Measurements from ENCODE around the gene DUSP1.
"Not testable (repeated sequence)": the region's sequence is repeated elsewhere in the genome, so short reads cannot be mapped to it uniquely, and the experiment has no call there.

Gene DUSP1

GRCh38 chr5:172770675-172771438 lies at the start of gene DUSP1:
Gene DUSP1 (minus strand): TSS chr5:172771195. CDS start chr5:172770952, 243 bp downstream.
- H3K36me3 ChIP-seq (ENCODE audit: control insufficient read depth in 5 of 5, insufficient read depth in 5 of 5, low read length in 5 of 5) = peaks cover 12 to 34% (median 32%) of the 10 kb centered on the region in 5 donors
- no peaks in the 10 kb centered on the region for H3K9me3 ChIP-seq (ENCODE audit: control insufficient read depth in 5 of 5, low read length in 5 of 5)
- peak within 1 kb of the TSS; percentile 96 to 99 (median 98) for H3K9ac ChIP-seq (ENCODE audit: low read length in 5 of 5)
- H3K27me3 ChIP-seq (ENCODE audit: control insufficient read depth in 5 of 5, insufficient read depth in 4 of 5, low read length in 5 of 5) = peaks cover 0 to 3% (median 0%) of the 10 kb centered on the region in 5 donors
- peak within 1 kb of the TSS; percentile 100 for H3K27ac ChIP-seq (ENCODE audit: low read depth, low read length)
- peak within 1 kb of the TSS; percentile 97 to 100 (median 100) for H3K4me3 ChIP-seq (ENCODE audit: low read depth in 1 of 5, low read length in 5 of 5)
- peaks cover 17 to 75% (median 57%) of the 10 kb centered on the region in 5 donors for H3K4me1 ChIP-seq (ENCODE audit: control insufficient read depth in 5 of 5, insufficient read depth in 5 of 5, low read length in 5 of 5)

- H3K27ac ChIP-seq (ENCODE audit: low read depth, low read length) = no peak overlapping the region
- no peaks in the 10 kb centered on the region for H3K36me3 ChIP-seq (ENCODE audit: control insufficient read depth in 5 of 5, insufficient read depth in 5 of 5, low read length in 5 of 5)
- no peaks in the 10 kb centered on the region for H3K27me3 ChIP-seq (ENCODE audit: control insufficient read depth in 5 of 5, insufficient read depth in 4 of 5, low read length in 5 of 5)
- no peak overlapping the region for H3K4me3 ChIP-seq (ENCODE audit: low read depth in 1 of 5, low read length in 5 of 5)
- H3K4me1 ChIP-seq (ENCODE audit: control insufficient read depth in 5 of 5, insufficient read depth in 5 of 5, low read length in 5 of 5) = peaks cover 0 to 16% (median 9%) of the 10 kb centered on the region in 5 donors
- peaks cover 0 to 2% (median under 1%) of the 10 kb centered on the region in 5 donors for H3K9me3 ChIP-seq (ENCODE audit: control insufficient read depth in 5 of 5, low read length in 5 of 5)
- H3K9ac ChIP-seq (ENCODE audit: low read length in 5 of 5) = peak overlapping the region in 1 of 5 donors; percentile 23
These were observed 49.2 kb upstream of the DUSP1 start for GRCh38 chr5:172820046-172820767.

GRCh38 chr5:172819569-172819968 lies 48.6 kb upstream of the DUSP1 start:
- Histone ChIP-seq H3K9ac (ENCODE audit: low read length in 5 of 5) (no peak overlapping the region), H3K27ac (ENCODE audit: low read depth, low read length) (no peak overlapping the region)

GRCh38 chr5:172818081-172818480 lies 47.1 kb upstream of the DUSP1 start:
- Histone ChIP-seq H3K4me1 (ENCODE audit: control insufficient read depth in 5 of 5, insufficient read depth in 5 of 5, low read length in 5 of 5) (peaks cover 0 to 16% (median 9%) of the 10 kb centered on the region in 5 donors), H3K27me3 (ENCODE audit: control insufficient read depth in 5 of 5, insufficient read depth in 4 of 5, low read length in 5 of 5) (no peaks in the 10 kb centered on the region), H3K36me3 (ENCODE audit: control insufficient read depth in 5 of 5, insufficient read depth in 5 of 5, low read length in 5 of 5) (no peaks in the 10 kb centered on the region), H3K27ac (ENCODE audit: low read depth, low read length) (no peak overlapping the region), H3K9ac (ENCODE audit: low read length in 5 of 5) (no peak overlapping the region), H3K9me3 (ENCODE audit: control insufficient read depth in 5 of 5, low read length in 5 of 5) (no peaks in the 10 kb centered on the region), H3K4me3 (ENCODE audit: low read depth in 1 of 5, low read length in 5 of 5) (no peak overlapping the region)

More at GRCh38 chr5:172819569-172819968, 48.6 kb upstream of the DUSP1 start:
- Histone ChIP-seq H3K27me3 (ENCODE audit: control insufficient read depth in 5 of 5, insufficient read depth in 4 of 5, low read length in 5 of 5) (no peaks in the 10 kb centered on the region), H3K36me3 (ENCODE audit: control insufficient read depth in 5 of 5, insufficient read depth in 5 of 5, low read length in 5 of 5) (no peaks in the 10 kb centered on the region), H3K4me3 (ENCODE audit: low read depth in 1 of 5, low read length in 5 of 5) (no peak overlapping the region), H3K4me1 (ENCODE audit: control insufficient read depth in 5 of 5, insufficient read depth in 5 of 5, low read length in 5 of 5) (peaks cover 0 to 16% (median 9%) of the 10 kb centered on the region in 5 donors), H3K9me3 (ENCODE audit: control insufficient read depth in 5 of 5, low read length in 5 of 5) (no peaks in the 10 kb centered on the region)

- H3K27me3 ChIP-seq (ENCODE audit: control insufficient read depth in 5 of 5, insufficient read depth in 4 of 5, low read length in 5 of 5) = no peaks in the 10 kb centered on the region
- peaks cover 0 to 16% (median 9%) of the 10 kb centered on the region in 5 donors for H3K4me1 ChIP-seq (ENCODE audit: control insufficient read depth in 5 of 5, insufficient read depth in 5 of 5, low read length in 5 of 5)
- H3K9me3 ChIP-seq (ENCODE audit: control insufficient read depth in 5 of 5, low read length in 5 of 5) = no peaks in the 10 kb centered on the region
- H3K9ac ChIP-seq (ENCODE audit: low read length in 5 of 5) = no peak overlapping the region
- H3K4me3 ChIP-seq (ENCODE audit: low read depth in 1 of 5, low read length in 5 of 5) = no peak overlapping the region
- no peak overlapping the region for H3K27ac ChIP-seq (ENCODE audit: low read depth, low read length)
- H3K36me3 ChIP-seq (ENCODE audit: control insufficient read depth in 5 of 5, insufficient read depth in 5 of 5, low read length in 5 of 5) = no peaks in the 10 kb centered on the region
These were observed 46.7 kb upstream of the DUSP1 start for GRCh38 chr5:172817664-172818063.

GRCh38 chr5:172816925-172817562 lies 46.0 kb upstream of the DUSP1 start:
- no peaks in the 10 kb centered on the region for H3K9me3 ChIP-seq (ENCODE audit: control insufficient read depth in 5 of 5, low read length in 5 of 5)
- no peaks in the 10 kb centered on the region for H3K36me3 ChIP-seq (ENCODE audit: control insufficient read depth in 5 of 5, insufficient read depth in 5 of 5, low read length in 5 of 5)
- H3K4me3 ChIP-seq (ENCODE audit: low read depth in 1 of 5, low read length in 5 of 5) = no peak overlapping the region
- no peaks in the 10 kb centered on the region for H3K27me3 ChIP-seq (ENCODE audit: control insufficient read depth in 5 of 5, insufficient read depth in 4 of 5, low read length in 5 of 5)
- H3K9ac ChIP-seq (ENCODE audit: low read length in 5 of 5) = no peak overlapping the region
- no peak overlapping the region for H3K27ac ChIP-seq (ENCODE audit: low read depth, low read length)
- H3K4me1 ChIP-seq (ENCODE audit: control insufficient read depth in 5 of 5, insufficient read depth in 5 of 5, low read length in 5 of 5) = peaks cover 0 to 16% (median 9%) of the 10 kb centered on the region in 5 donors

GRCh38 chr5:172815631-172816030 lies 44.6 kb upstream of the DUSP1 start:
- Histone ChIP-seq H3K27ac (ENCODE audit: low read depth, low read length) (no peak overlapping the region), H3K4me3 (ENCODE audit: low read depth in 1 of 5, low read length in 5 of 5) (no peak overlapping the region), H3K4me1 (ENCODE audit: control insufficient read depth in 5 of 5, insufficient read depth in 5 of 5, low read length in 5 of 5) (peaks cover 0 to 16% (median 9%) of the 10 kb centered on the region in 5 donors), H3K27me3 (ENCODE audit: control insufficient read depth in 5 of 5, insufficient read depth in 4 of 5, low read length in 5 of 5) (no peaks in the 10 kb centered on the region), H3K9me3 (ENCODE audit: control insufficient read depth in 5 of 5, low read length in 5 of 5) (no peaks in the 10 kb centered on the region), H3K9ac (ENCODE audit: low read length in 5 of 5) (no peak overlapping the region), H3K36me3 (ENCODE audit: control insufficient read depth in 5 of 5, insufficient read depth in 5 of 5, low read length in 5 of 5) (no peaks in the 10 kb centered on the region)

GRCh38 chr5:172810996-172811395 lies 40.0 kb upstream of the DUSP1 start:
- H3K27me3 ChIP-seq (ENCODE audit: control insufficient read depth in 5 of 5, insufficient read depth in 4 of 5, low read length in 5 of 5); H3K9me3 ChIP-seq (ENCODE audit: control insufficient read depth in 5 of 5, low read length in 5 of 5); H3K36me3 ChIP-seq (ENCODE audit: control insufficient read depth in 5 of 5, insufficient read depth in 5 of 5, low read length in 5 of 5); H3K4me3 ChIP-seq (ENCODE audit: low read depth in 1 of 5, low read length in 5 of 5); H3K27ac ChIP-seq (ENCODE audit: low read depth, low read length); H3K9ac ChIP-seq (ENCODE audit: low read length in 5 of 5): not testable (repeated sequence)
- peaks cover 3 to 15% (median 11%) of the 10 kb centered on the region in 5 donors for H3K4me1 ChIP-seq (ENCODE audit: control insufficient read depth in 5 of 5, insufficient read depth in 5 of 5, low read length in 5 of 5)

GRCh38 chr5:172809774-172810173 lies 38.8 kb upstream of the DUSP1 start:
- Histone ChIP-seq H3K9ac (ENCODE audit: low read length in 5 of 5) (no peak overlapping the region), H3K36me3 (ENCODE audit: control insufficient read depth in 5 of 5, insufficient read depth in 5 of 5, low read length in 5 of 5) (no peaks in the 10 kb centered on the region), H3K27ac (ENCODE audit: low read depth, low read length) (no peak overlapping the region), H3K9me3 (ENCODE audit: control insufficient read depth in 5 of 5, low read length in 5 of 5) (peaks cover 0 to 4% (median 0%) of the 10 kb centered on the region in 5 donors), H3K4me1 (ENCODE audit: control insufficient read depth in 5 of 5, insufficient read depth in 5 of 5, low read length in 5 of 5) (peaks cover 3 to 16% (median 11%) of the 10 kb centered on the region in 5 donors), H3K4me3 (ENCODE audit: low read depth in 1 of 5, low read length in 5 of 5) (no peak overlapping the region), H3K27me3 (ENCODE audit: control insufficient read depth in 5 of 5, insufficient read depth in 4 of 5, low read length in 5 of 5) (no peaks in the 10 kb centered on the region)

Data from subcutaneous abdominal adipose tissue (tissue), 5 donors.